ENCODE measurements around the gene LRCH1. TPM values are rescaled to one million over a fixed set of nuclear protein-coding genes. Genes with fewer than 3 reads are reported as not detected.

The LRCH1 gene
- total and polyA plus RNA-seq, 2 of the 4 experiments (the other 2 are of a cell fraction), result 7.0 to 8.8 TPM

GRCh38 chr13:46593398-46593797 is 40.4 kb downstream of the LRCH1 start:
- ATAC-seq (ENCODE audit: low read depth), result no peak
- Histone ChIP-seq H2AK5ac (ENCODE audit: low read depth, low read length) (no peak overlapping the region), H3K14ac (replicated peaks; ENCODE audit: low read depth, low read length) (no peak overlapping the region), H2AFZ (replicated peaks; ENCODE audit: low read length, poor library complexity) (no peak overlapping the region), H3K27me3 (ENCODE audit: control insufficient read depth, insufficient read depth, low read length) (no peaks in the 10 kb centered on the region), H3K4me2 (ENCODE audit: low read depth, low read length) (no peak overlapping the region), H3K9me3 (ENCODE audit: control insufficient read depth, insufficient read depth, low read length) (no peaks in the 10 kb centered on the region), H3K79me1 (ENCODE audit: low read depth in 1 of 2, low read length in 2 of 2) (peaks cover 41 to 74% of the 10 kb centered on the region in 2 experiments), H4K20me1 (ENCODE audit: insufficient read depth, low read length) (peaks cover 45% of the 10 kb centered on the region), H2BK15ac (ENCODE audit: low read depth, low read length) (no peak overlapping the region), H3K4ac (ENCODE audit: low read depth, low read length) (no peak overlapping the region), H3K9me1 (ENCODE audit: insufficient read depth, low read length) (peaks cover 9% of the 10 kb centered on the region; the same call in 1 of the 2 replicates), H4K8ac (ENCODE audit: low read depth in 2 of 2, low read length in 2 of 2) (no peak overlapping the region), H3K56ac (ENCODE audit: extremely low read depth, insufficient read depth, low read length) (no peak overlapping the region), H3K4me3 (ENCODE audit: insufficient read depth, low read depth, low read length) (no peak overlapping the region), H3K36me3 (ENCODE audit: control insufficient read depth, insufficient read depth, low read length) (no peaks in the 10 kb centered on the region), H4K91ac (ENCODE audit: insufficient read depth, low read depth, low read length) (no peak overlapping the region), H3K4me1 (ENCODE audit: control insufficient read depth, insufficient read depth, low read length) (peaks cover 5% of the 10 kb centered on the region), H3K27ac (ENCODE audit: insufficient read depth, low read length) (no peak overlapping the region), H3K23ac (ENCODE audit: low read depth, low read length) (no peak overlapping the region), H2BK120ac (ENCODE audit: low read depth, low read length) (no peak overlapping the region), H2AK9ac (replicated peaks; ENCODE audit: low read depth, low read length, poor library complexity) (no peak overlapping the region), H3K9ac (ENCODE audit: low read depth, low read length) (no peak overlapping the region), H4K5ac (ENCODE audit: low read depth, low read length) (no peak overlapping the region), H3K18ac (ENCODE audit: low read depth, low read length) (no peak overlapping the region), H2BK5ac (ENCODE audit: low read depth, low read length, poor library complexity, severe bottlenecking) (no peak overlapping the region), H2BK20ac (ENCODE audit: low read depth, low read length) (no peak overlapping the region)
- no TSS peak for BruUV-seq (replicated peaks)
- no peak for DNase-seq
- no CpG with 5 or more reads among the region's 11 CpGs for WGBS, 2 experiments (ENCODE audit: extremely low coverage in 2 of 2, insufficient read length in 1 of 2)
- ChIA-PET CTCF (no interaction called here), POLR2A (ENCODE audit: unreplicated experiment) (no interaction called here)
- dilution Hi-C loops (cut with HindIII; ENCODE audit: low sequenced_read_pairs, unreplicated experiment) (no loop called here), intact Hi-C loops (cut with micrococcal nuclease) (loop anchor here (5.0 kb wide), 1 partner anchor 36 kb away; no protein-coding TSS in a partner anchor), in situ Hi-C loops (cut with MboI; ENCODE audit: low sequenced_read_pairs) (no loop called here)
- TF ChIP-seq CHD1 (IDR thresholded peaks at IDR 0.05; ENCODE audit: low read depth, low read length) (no peak), POLR2A (IDR thresholded peaks at IDR 0.05; ENCODE audit: low read depth, low read length) (no peak), RCOR1 (IDR thresholded peaks at IDR 0.05; ENCODE audit: insufficient replicate concordance, low read length) (no peak), CTCF (conservative IDR thresholded peaks at IDR 0.05; ENCODE audit: low read depth, low read length) (no peak), FOS (IDR thresholded peaks at IDR 0.05; ENCODE audit: low read depth, low read length) (no peak), CEBPB (IDR thresholded peaks at IDR 0.05; ENCODE audit: low read depth, low read length) (no peak), NFE2L2 (IDR thresholded peaks at IDR 0.05; ENCODE audit: low read depth, low read length) (no peak)
- TF ChIP-seq, protein P1, sequence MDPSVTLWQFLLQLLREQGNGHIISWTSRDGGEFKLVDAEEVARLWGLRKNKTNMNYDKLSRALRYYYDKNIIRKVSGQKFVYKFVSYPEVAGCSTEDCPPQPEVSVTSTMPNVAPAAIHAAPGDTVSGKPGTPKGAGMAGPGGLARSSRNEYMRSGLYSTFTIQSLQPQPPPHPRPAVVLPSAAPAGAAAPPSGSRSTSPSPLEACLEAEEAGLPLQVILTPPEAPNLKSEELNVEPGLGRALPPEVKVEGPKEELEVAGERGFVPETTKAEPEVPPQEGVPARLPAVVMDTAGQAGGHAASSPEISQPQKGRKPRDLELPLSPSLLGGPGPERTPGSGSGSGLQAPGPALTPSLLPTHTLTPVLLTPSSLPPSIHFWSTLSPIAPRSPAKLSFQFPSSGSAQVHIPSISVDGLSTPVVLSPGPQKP (IDR thresholded peaks at IDR 0.05; ENCODE audit: borderline replicate concordance, low read depth, low read length), result no peak
